ENCODE results near the gene NFYC. TPM values are rescaled to one million over a fixed set of nuclear protein-coding genes. Genes with fewer than 3 reads are reported as not detected.

Gene NFYC
- total and polyA plus RNA-seq, 2 of the 8 experiments (the other 6 are each of a cell fraction or from before 2014, with no cell fraction given), result 54.1 to 124 TPM

- no peak for TF ChIP-seq CTBP2 (IDR thresholded peaks at IDR 0.05; ENCODE audit: borderline replicate concordance, insufficient read depth, insufficient read length, low read length)
- TF ChIP-seq TAF1 (IDR thresholded peaks at IDR 0.05; ENCODE audit: low read depth, low read length), result no peak
- TF ChIP-seq EZH2 (IDR thresholded peaks at IDR 0.05; ENCODE audit: low read depth, low read length, severe bottlenecking), result no peak
- no peak for TF ChIP-seq NANOG (IDR thresholded peaks at IDR 0.05; ENCODE audit: insufficient read depth, low read depth, low read length, poor library complexity, severe bottlenecking)
- no peak for TF ChIP-seq BCL11A (IDR thresholded peaks at IDR 0.05; ENCODE audit: low read depth in 2 of 2, low read length in 2 of 2)
- no peak for TF ChIP-seq SIRT6 (IDR thresholded peaks at IDR 0.05; ENCODE audit: low read length)
- no peak for TF ChIP-seq CBX5 (IDR thresholded peaks at IDR 0.05; ENCODE audit: low read depth, low read length)
- TF ChIP-seq KDM4A (IDR thresholded peaks at IDR 0.05; ENCODE audit: low read depth, low read length, severe bottlenecking), result no peak
- no peak for TF ChIP-seq RNF2 (IDR thresholded peaks at IDR 0.05; ENCODE audit: borderline replicate concordance, low read depth, low read length, missing control alignments, poor library complexity, severe bottlenecking)
These were observed 26.5 kb downstream of the NFYC start (continued) for GRCh38 chr1:40717955-40718354.
